Omental fat pad (tissue), 4 donors: ENCODE measurements around the gene MAP3K5. TPM values are rescaled to one million over a fixed set of nuclear protein-coding genes. Genes with fewer than 3 reads are reported as not detected.

Experiments used
- ATAC-seq: fragments of 150-250 bp; one replicate; pipeline ENCODE4 v1.9.1; 2016; ENCODE audit warnings: mild to moderate bottlenecking, moderate library complexity; ENCODE audit not compliant: low FRiP score
- DNase-seq: peaks from one replicate; pipeline ENCODE4 v3.0.0-alpha.2; 2019; ENCODE audit warnings: low spot score
- CTCF ChIP-seq, 3 donors: fragments of 450-650 bp; IDR thresholded peaks; one replicate each; pipeline ENCODE4 v1.5.1; 2016 to 2017; ENCODE audit warnings: antibody characterized with exemption in 3 of 3, mild to moderate bottlenecking in 3 of 3, moderate library complexity in 2 of 3
- total RNA-seq, 4 donors: library from RNA; depleted of rRNA; stranded (reverse); fragments of >200 nt; gene quantifications; one replicate each; pipeline ENCODE4 v1.1.0, GENCODE V29; 2016

MAP3K5 gene
- total RNA-seq, 4 donors from 2014 or later: 31.4 to 53.0 (median 47.2) TPM

- TF ChIP-seq CTCF (IDR thresholded peaks at IDR 0.05): no peak
- ATAC-seq: no peak
- DNase-seq: no peak
Measured at GRCh38 chr6:136779682-136780081, 12.6 kb downstream of the MAP3K5 start.

- DNase-seq: no peak
- no peak for TF ChIP-seq CTCF (IDR thresholded peaks at IDR 0.05)
- ATAC-seq: no peak
Measured at GRCh38 chr6:136777651-136778050, 14.6 kb downstream of the MAP3K5 start.

- DNase-seq (no peak), ATAC-seq (no peak)
- TF ChIP-seq CTCF (IDR thresholded peaks at IDR 0.05): no peak
Measured at GRCh38 chr6:136775548-136775947, 16.7 kb downstream of the MAP3K5 start.

GRCh38 chr6:136775081-136775480 is 17.2 kb downstream of the MAP3K5 start:
- ATAC-seq (no peak), DNase-seq (no peak)
- no peak for TF ChIP-seq CTCF (IDR thresholded peaks at IDR 0.05)

GRCh38 chr6:136774228-136775041 is 17.8 kb downstream of the MAP3K5 start:
- no peak for TF ChIP-seq CTCF (IDR thresholded peaks at IDR 0.05)
- ATAC-seq: no peak
- DNase-seq: no peak

- no peak for ATAC-seq
- no peak for TF ChIP-seq CTCF (IDR thresholded peaks at IDR 0.05)
- no peak for DNase-seq
Measured at GRCh38 chr6:136773473-136773796, 18.8 kb downstream of the MAP3K5 start.
